OCI-LY3 (cell line): Measurements from ENCODE around the gene SPINDOC.

Experiments
- EZH2phosphoT487 ChIP-seq: fragments of 200-600 bp; shearing (Covaris generic); IDR thresholded peaks from 2 replicates; pipeline ENCODE4 v1.6.1; 2018; ENCODE audit warnings: antibody characterized with exemption, mixed run types, low read depth
- TF ChIP-seq, protein P1 (sequence below): fragments of 200-600, 300-600 bp; sonication (generic); IDR thresholded peaks from 2 replicates; pipeline ENCODE4 v1.5.1; 2014; ENCODE audit warnings: antibody characterized with exemption, low read length, low read depth

DNA sequence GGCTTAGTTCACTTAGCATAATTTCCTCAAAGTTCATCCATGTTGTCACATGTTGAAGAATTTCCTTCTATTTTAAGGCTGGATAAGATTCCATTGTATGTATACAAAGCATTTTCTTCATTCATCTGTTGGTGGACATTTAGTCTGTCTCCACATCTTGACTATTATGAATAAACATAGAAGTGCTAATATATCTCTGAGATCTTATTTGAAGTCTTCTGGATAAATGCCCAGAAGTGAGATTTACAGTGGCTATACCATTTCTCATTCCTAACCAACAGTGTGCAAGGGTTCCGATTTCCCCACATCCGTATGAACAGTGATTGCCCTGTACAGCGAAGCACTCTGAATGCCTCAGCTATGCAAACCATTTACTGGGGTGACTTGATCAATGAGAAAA, 38.1 kb upstream of the SPINDOC start:
- TF ChIP-seq, protein P1, sequence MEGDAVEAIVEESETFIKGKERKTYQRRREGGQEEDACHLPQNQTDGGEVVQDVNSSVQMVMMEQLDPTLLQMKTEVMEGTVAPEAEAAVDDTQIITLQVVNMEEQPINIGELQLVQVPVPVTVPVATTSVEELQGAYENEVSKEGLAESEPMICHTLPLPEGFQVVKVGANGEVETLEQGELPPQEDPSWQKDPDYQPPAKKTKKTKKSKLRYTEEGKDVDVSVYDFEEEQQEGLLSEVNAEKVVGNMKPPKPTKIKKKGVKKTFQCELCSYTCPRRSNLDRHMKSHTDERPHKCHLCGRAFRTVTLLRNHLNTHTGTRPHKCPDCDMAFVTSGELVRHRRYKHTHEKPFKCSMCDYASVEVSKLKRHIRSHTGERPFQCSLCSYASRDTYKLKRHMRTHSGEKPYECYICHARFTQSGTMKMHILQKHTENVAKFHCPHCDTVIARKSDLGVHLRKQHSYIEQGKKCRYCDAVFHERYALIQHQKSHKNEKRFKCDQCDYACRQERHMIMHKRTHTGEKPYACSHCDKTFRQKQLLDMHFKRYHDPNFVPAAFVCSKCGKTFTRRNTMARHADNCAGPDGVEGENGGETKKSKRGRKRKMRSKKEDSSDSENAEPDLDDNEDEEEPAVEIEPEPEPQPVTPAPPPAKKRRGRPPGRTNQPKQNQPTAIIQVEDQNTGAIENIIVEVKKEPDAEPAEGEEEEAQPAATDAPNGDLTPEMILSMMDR = no peak
- no peak for TF ChIP-seq EZH2phosphoT487
